Measurements from ENCODE around the gene SPINK6.

Gene SPINK6

GRCh38 chr5:148229840-148230239 lies 27.0 kb downstream of the SPINK6 start:
- H3K27ac Mint-ChIP-seq: no peak overlapping the region
- H3K4me1 Mint-ChIP-seq: no peaks in the 10 kb centered on the region
- peaks cover 6% of the 10 kb centered on the region for H3K27me3 Mint-ChIP-seq (ENCODE audit: low read depth)
- H3K9me3 Mint-ChIP-seq: no peaks in the 10 kb centered on the region
- no peaks in the 10 kb centered on the region for H3K36me3 Mint-ChIP-seq (ENCODE audit: low read depth)
- TF ChIP-seq CTCF (IDR thresholded peaks at IDR 0.05; ENCODE audit: unreplicated experiment in 3 of 3): no peak
- no peak overlapping the region for H3K4me3 Mint-ChIP-seq

GRCh38 chr5:148230240-148230639 lies 27.4 kb downstream of the SPINK6 start:
- H3K4me3 Mint-ChIP-seq: no peak overlapping the region
- H3K4me1 Mint-ChIP-seq: no peaks in the 10 kb centered on the region
- no peak for TF ChIP-seq CTCF (IDR thresholded peaks at IDR 0.05; ENCODE audit: unreplicated experiment in 3 of 3)
- H3K9me3 Mint-ChIP-seq: no peaks in the 10 kb centered on the region
- H3K27ac Mint-ChIP-seq: no peak overlapping the region
- H3K27me3 Mint-ChIP-seq (ENCODE audit: low read depth): peaks cover 6% of the 10 kb centered on the region
- no peaks in the 10 kb centered on the region for H3K36me3 Mint-ChIP-seq (ENCODE audit: low read depth)

- Mint-ChIP-seq H3K36me3 (ENCODE audit: low read depth) (no peaks in the 10 kb centered on the region), H3K4me1 (no peaks in the 10 kb centered on the region), H3K4me3 (no peak overlapping the region), H3K27me3 (ENCODE audit: low read depth) (peaks cover 11% of the 10 kb centered on the region), H3K27ac (peak overlapping the region in 1 of 3 experiments; percentile 77), H3K9me3 (no peaks in the 10 kb centered on the region)
- TF ChIP-seq CTCF (IDR thresholded peaks at IDR 0.05; ENCODE audit: unreplicated experiment in 3 of 3): no peak
Measured at GRCh38 chr5:148237785-148238417, 35.1 kb downstream of the SPINK6 start.

GRCh38 chr5:148238418-148238794 lies 35.6 kb downstream of the SPINK6 start, which contains the start of gene MARCOL:
TSS of gene MARCOL (plus strand) at chr5:148238525. CDS start at chr5:148238598, 73 bp downstream.
- Mint-ChIP-seq H3K27ac (peak within 1 kb of the TSS in 1 of 3 experiments; percentile 77), H3K27me3 (ENCODE audit: low read depth) (peaks cover 11% of the 10 kb centered on the region), H3K4me1 (no peaks in the 10 kb centered on the region), H3K4me3 (no peak within 1 kb of the TSS), H3K36me3 (ENCODE audit: low read depth) (no peaks in the 10 kb centered on the region), H3K9me3 (no peaks in the 10 kb centered on the region)
- no peak for TF ChIP-seq CTCF (IDR thresholded peaks at IDR 0.05; ENCODE audit: unreplicated experiment in 3 of 3)

GRCh38 chr5:148248894-148249293 lies 46.1 kb downstream of the SPINK6 start:
- H3K27me3 Mint-ChIP-seq (ENCODE audit: low read depth): peaks cover 3% of the 10 kb centered on the region
- no peaks in the 10 kb centered on the region for H3K36me3 Mint-ChIP-seq (ENCODE audit: low read depth)
- H3K27ac Mint-ChIP-seq: no peak overlapping the region
- no peaks in the 10 kb centered on the region for H3K4me1 Mint-ChIP-seq
- no peak for TF ChIP-seq CTCF (IDR thresholded peaks at IDR 0.05; ENCODE audit: unreplicated experiment in 3 of 3)
- peaks cover 5% of the 10 kb centered on the region for H3K9me3 Mint-ChIP-seq
- H3K4me3 Mint-ChIP-seq: no peak overlapping the region

GRCh38 chr5:148255456-148255855 lies 52.6 kb downstream of the SPINK6 start:
- Mint-ChIP-seq H3K4me3 (no peak overlapping the region), H3K36me3 (ENCODE audit: low read depth) (no peaks in the 10 kb centered on the region), H3K27ac (no peak overlapping the region), H3K4me1 (no peaks in the 10 kb centered on the region), H3K27me3 (ENCODE audit: low read depth) (no peaks in the 10 kb centered on the region), H3K9me3 (peaks cover 23% of the 10 kb centered on the region)
- no peak for TF ChIP-seq CTCF (IDR thresholded peaks at IDR 0.05; ENCODE audit: unreplicated experiment in 3 of 3)
